RPMI8226 (cell line): Measurements from ENCODE around the gene TMC2.
"Not testable (repeated sequence)": the region's sequence is repeated elsewhere in the genome, so short reads cannot be mapped to it uniquely, and the experiment has no call there.

Experiments used
- DNase-seq: peaks from one replicate; pipeline ENCODE4 v3.0.0-alpha.2; 2015

Gene TMC2, protein sequence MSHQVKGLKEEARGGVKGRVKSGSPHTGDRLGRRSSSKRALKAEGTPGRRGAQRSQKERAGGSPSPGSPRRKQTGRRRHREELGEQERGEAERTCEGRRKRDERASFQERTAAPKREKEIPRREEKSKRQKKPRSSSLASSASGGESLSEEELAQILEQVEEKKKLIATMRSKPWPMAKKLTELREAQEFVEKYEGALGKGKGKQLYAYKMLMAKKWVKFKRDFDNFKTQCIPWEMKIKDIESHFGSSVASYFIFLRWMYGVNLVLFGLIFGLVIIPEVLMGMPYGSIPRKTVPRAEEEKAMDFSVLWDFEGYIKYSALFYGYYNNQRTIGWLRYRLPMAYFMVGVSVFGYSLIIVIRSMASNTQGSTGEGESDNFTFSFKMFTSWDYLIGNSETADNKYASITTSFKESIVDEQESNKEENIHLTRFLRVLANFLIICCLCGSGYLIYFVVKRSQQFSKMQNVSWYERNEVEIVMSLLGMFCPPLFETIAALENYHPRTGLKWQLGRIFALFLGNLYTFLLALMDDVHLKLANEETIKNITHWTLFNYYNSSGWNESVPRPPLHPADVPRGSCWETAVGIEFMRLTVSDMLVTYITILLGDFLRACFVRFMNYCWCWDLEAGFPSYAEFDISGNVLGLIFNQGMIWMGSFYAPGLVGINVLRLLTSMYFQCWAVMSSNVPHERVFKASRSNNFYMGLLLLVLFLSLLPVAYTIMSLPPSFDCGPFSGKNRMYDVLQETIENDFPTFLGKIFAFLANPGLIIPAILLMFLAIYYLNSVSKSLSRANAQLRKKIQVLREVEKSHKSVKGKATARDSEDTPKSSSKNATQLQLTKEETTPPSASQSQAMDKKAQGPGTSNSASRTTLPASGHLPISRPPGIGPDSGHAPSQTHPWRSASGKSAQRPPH

DNA sequence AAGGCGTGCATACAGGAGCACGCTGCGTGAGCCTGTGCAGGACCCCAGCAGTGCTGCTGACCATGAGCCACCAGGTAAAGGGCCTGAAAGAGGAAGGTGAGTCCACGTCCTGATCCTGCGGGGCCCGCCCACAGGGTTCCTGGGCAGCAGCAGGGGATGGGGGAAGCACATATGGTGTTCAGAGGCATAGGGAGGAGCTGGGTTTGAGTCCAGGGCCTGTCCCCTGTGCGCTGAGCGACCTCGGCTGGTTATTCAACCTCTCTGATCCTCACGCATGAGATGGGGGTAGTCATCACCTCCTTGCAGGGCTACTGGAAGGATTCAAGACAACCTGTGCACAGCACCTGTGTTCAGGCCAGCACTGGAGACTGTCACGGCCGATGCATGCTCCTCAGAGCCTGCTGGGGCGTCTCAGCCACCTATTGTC, at the start of gene TMC2:
Gene TMC2 (plus strand): TSS at position 14 of the 427 bp plus-strand sequence. CDS start 49 bp downstream, at position 63.
- DNase-seq = no peak

DNA sequence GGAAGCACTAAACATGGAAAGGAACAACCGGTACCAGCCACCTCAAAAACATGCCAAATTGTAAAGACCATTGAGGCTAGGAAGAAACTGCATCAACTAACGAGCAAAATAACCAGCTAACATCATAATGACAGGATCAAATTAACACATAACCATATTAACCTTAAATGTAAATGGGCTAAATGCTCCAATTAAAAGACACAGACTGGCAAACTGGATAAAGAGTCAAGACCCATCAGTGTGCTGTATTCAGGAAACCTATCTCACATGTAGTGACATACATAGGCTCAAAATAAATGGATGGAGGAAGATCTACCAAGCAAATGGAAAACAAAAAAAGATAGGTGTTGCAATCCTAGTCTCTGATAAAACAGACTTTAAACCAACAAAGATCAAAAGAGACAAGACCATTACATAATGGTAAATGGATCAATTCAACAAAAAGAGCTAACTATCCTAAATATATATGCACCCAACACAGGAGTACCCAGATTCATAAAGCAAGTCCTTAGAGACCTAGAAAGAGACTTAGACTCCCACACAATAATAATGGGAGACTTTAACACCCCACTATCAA, 33.5 kb upstream of the TMC2 start:
- not testable (repeated sequence) for DNase-seq

DNA sequence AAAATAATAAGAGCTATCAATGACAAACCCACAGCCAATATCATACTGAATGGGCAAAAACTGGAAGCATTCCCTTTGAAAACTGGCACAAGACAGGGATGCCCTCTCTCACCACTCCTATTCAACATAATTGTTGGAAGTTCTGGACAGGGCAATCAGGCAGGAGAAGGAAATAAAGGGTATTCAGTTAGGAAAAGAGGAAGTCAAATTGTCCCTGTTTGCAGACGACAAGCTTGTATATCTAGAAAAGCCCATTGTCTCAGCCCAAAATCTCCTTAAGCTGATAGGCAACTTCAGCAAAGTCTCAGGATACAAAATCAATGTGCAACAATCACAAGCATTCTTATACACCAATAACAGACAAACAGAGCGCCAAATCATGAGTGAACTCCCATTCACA, 31.6 kb upstream of the TMC2 start:
- DNase-seq = not testable (repeated sequence)

DNA sequence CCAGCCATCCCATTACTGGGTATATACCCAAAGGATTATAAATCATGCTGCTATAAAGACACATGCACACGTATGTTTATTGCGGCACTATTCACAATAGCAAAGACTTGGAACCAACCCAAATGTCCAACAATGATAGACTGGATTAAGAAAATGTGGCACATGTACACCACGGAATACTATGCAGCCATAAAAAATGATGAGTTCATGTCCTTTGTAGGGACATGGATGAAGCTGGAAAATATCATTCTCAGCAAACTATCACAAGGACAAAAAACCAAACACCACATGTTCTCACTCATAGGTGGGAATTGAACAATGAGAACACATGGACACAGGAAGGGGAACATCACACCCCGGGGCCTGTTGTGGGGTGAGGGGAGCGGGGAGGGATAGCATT, 29.9 kb upstream of the TMC2 start:
- DNase-seq = not testable (repeated sequence)

DNA sequence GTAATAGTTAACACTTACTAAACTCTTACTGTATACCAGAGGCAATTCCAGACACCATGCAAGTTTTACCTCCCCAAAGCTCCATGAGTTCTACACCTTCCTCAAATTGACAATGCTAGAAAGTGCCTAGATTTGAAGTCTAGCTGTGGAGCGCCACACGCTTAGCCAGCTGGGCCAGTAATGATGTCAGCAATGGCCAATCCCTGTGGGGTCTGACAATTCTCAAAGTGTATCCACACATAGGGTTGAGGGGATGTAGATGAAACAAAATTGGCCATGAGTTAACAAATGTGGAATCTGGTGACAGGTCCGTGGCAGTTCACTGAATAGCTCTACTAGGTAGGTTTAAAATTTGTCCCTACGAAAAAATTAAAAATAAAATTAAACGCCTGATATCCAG, 28.9 kb upstream of the TMC2 start:
- no peak for DNase-seq

DNA sequence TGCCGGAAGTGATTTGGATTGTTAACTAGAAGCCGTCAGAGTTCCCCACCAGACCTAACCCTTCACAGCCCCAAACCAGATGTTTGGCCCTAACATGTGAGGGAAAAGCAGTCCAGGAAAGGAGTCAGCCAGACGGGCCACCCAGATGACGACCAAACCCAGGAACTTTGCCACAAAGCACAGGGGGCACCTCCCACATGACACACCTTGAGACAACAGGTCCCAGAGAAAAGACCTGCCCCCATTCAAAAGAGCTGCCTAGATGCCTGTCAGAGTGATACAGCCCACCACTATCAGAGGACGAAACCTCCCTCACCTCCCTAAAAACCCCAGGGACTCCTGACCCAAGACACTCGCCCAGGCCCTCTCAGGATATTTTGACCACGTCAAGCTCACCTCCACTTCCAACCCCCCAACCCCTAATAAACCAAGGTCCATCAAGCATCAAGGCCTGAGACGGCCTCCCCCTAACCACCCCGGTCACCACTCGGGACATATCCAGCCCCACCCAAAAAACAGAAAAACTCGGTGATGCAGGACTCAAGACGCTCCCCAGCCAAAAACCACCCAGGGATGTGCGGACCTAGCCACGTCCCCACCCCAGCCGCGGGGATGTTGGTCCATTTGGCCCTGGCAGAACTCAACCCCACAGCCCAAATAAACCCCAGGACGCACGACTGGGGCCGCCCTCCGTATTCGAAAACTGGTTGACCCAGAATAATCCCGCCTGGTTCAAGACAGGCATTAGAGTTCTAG, 28.3 kb upstream of the TMC2 start:
- DNase-seq = peak; percentile 16

DNA sequence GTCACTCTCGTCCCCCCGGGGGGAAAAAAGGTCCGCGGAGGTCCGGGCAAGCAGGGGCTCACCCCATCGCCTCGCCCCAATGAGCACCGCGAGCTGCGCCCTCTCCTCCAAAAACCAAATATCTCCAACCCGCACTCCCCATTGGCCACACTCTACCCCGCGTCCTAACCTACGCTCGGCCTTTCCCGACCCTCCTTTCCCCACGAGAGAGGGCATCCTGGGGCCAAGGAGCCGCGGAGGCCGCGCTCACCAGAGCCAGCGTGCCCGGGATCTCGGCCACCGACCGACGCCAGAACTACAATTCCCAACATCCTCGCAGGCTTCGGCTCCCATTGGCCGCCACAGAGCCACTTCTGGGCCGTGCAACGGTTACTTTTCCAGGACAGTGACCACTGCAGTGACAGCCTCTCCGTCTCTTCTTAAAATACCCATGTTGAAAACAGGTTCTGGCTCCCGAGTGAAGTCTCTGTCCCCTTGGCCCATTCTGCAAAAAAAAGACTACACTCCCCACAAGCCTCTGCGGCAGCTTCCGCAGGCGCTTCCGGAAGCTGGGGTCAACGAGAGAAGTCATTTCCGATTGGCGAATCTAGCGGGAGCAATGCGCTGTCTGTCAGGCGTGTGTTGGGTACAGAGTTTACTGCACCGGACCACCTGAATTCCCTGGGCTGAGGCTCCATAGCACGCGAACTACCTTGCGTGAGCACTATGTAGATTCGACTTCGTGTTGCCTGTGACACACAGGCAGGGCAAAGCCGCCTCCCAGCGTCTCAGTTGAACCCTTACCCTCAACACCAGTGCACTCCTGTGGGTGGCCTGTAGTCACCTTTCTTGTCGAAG, 27.5 kb upstream of the TMC2 start, which contains the start of gene ZNF343:
Gene ZNF343 (minus strand): TSS at position 285 of the 837 bp plus-strand sequence. CDS start 15,020 bp downstream, outside the sequence.
- peak; percentile 88 for DNase-seq

DNA sequence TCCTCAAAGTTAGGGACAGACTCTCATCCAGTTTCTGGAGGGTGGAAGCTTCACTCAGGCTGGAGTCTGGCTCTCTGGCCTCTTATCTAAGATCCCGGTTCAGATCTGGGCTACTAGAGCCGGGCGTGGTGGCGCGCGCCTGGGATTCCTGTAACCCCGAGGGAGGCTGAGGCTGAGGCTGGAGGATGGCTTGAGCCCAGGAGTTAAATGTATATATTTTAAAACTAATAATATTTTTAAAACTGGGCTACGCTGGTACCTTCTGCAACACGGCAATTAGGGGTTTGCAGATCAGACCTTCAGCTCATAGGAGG, 26.9 kb upstream of the TMC2 start:
- DNase-seq = no peak

DNA sequence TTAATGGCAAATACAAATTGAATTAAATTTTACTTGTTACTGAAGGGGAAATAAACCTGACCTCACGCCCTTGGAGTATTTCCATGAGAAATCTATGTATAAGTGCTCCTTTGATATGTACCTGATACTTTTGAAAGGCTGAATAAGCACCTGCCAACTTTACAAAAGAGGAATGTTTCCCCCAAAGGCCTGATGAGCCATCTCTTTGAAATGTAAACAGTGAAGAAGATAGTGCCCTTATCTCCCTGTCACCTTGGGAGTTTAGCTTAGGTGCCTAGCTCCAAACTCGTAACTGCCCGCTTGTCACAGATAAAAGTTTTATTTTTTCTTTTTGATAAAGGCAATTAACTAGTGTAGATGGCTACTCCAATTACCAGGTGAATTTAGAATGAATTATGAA, 26.6 kb upstream of the TMC2 start:
- no peak for DNase-seq

DNA sequence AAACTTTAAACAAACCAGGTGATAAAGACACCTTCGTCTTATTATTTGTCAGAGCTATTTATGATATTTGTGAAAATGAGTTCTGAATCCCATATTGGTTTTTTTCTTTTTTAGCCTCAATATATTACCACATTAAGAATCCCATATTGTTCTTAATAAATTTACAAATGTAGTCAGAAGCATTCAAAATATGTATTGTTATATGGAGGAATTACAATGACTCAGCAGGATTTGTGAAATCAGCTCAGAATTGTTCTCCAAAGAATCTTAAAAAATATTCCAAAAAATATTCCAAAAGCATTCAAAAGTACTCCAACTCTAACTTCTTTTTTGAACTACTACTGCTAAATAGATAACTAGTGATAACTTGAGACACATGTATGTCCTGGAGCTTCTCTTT, 21.2 kb upstream of the TMC2 start:
- no peak for DNase-seq

DNA sequence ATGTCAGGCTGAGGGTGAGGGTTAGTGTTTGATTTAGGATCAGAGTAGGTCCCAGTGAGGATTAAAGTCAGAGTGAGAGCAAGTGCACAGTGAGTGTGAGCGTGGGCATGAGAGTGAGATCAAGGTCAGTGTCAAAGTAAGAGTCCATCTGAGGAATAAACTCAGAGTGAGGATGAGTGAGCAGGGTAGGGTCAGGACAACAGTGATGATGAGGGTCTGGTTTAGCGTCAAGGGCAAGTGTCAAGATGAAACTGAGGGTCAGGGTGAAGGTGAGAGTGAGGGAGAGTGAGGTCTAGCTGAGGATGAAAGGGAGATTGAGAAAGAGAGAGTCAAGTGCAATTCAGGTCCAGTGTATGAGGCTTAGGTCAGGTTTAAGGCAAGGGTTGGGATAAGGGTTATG, 20.0 kb upstream of the TMC2 start:
- DNase-seq = no peak

DNA sequence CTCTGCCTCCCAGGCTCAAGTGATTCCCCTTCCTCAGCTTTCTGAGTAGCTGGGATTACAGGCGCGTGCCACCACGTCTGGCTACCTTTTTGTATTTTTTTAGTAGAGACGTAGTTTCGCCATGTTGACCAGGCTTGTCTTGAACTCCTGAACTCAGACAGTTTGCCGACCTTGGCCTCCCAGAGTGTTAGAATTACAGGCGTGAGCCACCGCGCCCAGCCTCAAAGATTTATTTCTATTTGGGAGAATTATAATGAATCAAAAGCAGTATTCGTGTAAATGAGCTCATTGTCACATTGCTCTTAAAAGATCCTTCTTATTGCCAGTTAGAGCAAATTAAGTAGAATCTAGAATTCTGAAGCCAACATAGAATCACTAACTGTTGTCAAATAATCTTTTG, 18.3 kb upstream of the TMC2 start:
- DNase-seq = no peak

DNA sequence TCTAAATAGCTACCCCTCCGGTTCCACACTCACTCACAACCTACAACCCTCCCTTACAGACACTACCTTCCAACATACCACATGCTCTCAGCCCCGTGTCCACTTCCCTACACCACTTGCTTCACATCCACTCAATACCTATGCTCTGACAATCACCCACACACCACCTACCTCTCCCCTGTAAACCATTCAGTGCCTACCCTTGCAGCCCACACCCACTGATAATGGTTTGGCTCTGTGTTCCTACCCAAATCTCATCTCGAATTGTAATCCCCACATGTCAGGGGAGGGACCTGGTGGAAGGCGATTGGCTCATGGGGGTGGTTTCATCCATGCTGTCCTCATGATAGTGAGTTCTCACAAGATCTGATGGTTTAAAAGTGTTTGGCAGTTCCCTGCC, 17.8 kb upstream of the TMC2 start:
- no peak for DNase-seq

DNA sequence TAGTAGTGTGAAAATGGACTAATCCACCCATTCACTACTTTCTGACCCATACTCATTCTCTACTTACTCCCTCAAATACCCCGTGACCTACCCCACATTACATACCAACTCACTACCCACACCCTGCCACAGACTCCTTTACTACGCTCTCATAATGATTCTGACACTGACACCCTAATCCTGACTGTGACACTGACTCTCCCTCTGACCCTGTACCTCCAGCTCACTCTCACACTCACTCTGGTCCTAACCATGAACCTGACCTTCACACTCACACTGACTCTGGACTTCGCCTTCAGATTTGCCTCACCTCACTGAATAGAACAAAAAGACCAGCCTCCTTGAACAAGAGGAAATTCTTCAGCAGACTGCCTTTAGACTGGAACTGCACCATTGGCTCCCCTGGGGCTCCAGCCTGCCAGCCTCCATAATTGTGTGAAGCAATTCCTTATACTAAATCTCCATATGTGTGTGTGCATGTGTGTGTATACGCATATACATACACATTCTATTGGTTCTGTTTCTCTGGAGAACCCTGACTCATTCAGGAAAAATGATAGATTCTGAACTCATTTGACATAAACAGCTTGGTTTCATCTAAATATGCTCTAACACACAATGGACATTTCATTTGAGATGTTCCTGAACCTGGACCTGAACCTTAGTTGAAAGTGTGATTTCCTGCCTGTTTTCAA, 17.1 kb upstream of the TMC2 start:
- DNase-seq = no peak

DNA sequence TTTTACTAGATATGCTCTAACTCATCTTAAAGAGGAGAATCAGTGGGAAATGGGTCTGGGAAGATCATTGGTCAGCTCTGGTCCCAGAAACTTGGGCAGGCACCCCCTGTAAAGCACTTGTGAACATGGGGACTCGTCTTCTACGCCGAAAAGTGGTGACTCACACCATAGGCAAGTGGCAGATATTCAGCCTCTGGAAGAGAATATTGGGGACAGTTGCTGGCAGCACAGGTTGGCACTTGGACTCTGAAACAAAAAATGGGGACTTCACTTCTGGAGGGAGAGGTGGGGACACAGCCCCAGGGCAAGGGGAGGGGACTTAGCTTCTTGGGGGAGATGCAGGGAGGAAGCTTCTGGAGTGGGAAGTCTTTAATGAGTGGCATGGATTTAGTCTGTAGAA, 15.8 kb upstream of the TMC2 start:
- no peak for DNase-seq

DNA sequence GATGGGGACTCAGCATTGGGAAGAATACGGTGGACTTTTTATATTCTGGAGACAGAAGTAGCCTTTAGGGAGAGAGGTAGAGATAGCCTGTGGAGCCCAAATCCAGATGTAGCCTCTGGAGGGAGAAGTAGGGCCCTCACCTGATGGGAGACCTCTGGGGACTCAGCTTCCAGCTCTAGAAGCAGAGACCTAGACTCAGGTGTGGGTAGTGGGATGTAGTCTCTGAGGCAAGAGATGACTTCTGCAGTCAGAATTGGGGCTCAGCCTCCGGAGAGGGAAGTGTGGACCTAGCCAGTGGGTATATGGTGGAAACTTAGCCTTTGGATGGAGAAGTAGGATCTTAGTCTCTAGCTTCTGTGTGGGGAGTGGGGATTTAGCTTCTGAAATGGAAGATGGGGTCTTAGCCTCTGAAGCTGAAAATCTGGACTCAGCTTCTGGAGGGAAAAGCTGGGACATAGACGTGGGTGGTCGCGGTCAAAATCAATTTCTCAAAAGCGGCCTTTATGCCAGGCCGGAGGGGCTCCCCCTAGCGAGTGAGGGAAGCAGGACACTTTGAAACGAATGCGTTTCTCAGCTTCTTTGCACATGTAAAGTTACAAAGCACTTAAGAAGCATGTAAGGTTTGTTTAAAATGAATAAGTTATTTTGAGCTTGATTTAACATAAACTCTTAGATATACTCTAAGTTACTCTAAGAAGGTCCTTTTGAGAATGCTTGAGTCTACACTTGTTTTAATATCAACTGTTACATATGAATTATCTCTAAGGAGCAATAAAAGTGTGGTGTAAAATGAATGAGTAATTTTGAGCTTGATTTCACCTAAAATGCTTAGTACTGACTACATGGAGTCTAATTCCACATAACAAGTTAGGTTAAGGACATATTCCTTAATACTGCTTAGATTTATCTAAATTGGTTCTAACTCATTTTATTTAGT, 14.7 kb upstream of the TMC2 start:
- peak; percentile 58 for DNase-seq

DNA sequence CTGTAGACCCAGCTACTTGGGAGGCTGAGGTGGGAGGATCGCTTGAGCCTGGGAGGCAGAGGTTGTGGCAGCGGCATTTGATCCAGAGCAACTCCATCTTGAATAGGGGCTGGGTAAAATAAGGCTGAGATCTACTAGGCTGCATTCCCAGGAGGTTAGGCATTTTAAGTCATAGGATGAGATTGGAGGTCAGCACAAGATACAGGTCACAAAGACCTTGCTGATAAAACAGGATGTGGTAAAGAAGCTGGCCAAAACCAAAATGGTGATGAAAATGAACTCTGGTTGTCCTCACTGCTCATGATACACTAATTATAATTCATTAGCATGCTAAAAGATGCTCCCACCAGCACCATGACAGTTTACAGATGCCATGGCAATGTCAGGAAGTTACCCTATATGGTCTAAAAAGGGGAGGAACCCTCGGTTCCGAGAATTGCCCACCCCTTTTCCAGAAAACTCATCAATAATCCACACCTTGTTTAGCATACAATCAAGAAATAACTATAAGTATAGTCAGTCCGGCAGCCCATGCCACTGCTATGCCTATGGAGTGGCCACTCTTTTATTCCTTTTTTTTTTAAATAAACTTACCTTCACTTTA, 13.4 kb upstream of the TMC2 start:
- not testable (repeated sequence) for DNase-seq

DNA sequence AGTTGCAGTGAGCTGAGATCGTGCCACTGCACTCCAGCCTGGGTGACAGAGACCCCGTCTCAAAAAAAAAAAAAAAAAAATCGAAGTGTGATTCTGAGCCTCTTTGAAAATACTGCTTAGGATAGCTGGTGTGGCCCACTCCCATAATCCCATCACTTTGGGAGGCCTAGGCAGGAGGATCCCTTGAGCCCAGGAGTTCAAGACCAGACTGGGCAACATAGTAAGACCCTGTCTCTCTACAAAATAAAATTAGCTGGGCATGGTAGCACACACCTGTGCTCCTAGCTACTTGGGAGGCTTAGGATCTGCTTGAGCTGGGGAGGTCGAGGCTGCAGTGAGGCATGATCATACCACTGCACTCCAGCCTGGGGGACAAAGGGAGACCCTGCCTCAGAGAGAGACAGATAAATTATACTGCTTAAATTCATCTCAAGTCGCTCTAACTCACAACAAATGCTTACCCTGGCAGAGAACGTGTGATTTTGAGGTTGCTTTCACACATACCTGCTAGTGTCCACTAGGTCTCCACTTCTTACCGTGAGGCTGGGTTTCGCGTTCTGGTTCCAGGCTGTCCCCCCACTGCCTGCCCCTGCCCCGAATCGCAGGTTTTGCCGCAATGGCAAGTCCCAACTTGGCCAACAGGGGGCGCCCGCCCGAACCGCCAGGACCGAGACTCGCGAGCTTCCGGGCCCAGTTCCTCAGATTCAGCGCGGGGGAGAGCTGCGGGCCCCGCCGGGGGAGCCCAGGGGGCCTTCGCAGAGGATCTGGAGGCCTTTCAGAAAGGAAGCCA, 12.3 kb upstream of the TMC2 start:
- DNase-seq = peak; percentile 86
